ENCODE results near the gene LMOD1. TPM values are rescaled to one million over a fixed set of nuclear protein-coding genes. Genes with fewer than 3 reads are reported as not detected.
"Not testable (repeated sequence)": the region's sequence is repeated elsewhere in the genome, so short reads cannot be mapped to it uniquely, and the experiment has no call there.

LMOD1 gene
- total RNA-seq, 1 experiment from 2014 or later: not detected

DNA sequence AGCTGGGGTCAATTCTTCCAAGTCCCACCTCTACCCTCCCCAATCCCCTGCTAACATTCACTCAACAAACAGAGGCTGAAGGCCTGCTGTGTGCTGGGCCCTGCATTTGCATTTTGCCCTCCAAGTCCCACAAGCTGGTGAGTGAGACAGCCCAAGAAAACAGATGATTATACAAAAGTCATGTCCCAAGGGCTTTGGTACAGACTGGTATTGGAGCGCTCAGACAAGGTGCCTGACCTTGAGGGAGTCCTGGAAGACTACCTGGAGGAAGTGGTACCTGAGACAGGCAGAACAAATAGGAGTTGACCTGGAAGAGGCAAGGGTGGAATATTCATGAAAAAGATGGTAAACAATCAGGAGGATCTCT is 4.2 kb downstream of the LMOD1 start:
- H3K27me3 Mint-ChIP-seq (ENCODE audit: insufficient read depth, unreplicated experiment): peaks cover 24% of the 10 kb centered on the region
- H3K4me3 Mint-ChIP-seq (ENCODE audit: unreplicated experiment): no peak overlapping the region

DNA sequence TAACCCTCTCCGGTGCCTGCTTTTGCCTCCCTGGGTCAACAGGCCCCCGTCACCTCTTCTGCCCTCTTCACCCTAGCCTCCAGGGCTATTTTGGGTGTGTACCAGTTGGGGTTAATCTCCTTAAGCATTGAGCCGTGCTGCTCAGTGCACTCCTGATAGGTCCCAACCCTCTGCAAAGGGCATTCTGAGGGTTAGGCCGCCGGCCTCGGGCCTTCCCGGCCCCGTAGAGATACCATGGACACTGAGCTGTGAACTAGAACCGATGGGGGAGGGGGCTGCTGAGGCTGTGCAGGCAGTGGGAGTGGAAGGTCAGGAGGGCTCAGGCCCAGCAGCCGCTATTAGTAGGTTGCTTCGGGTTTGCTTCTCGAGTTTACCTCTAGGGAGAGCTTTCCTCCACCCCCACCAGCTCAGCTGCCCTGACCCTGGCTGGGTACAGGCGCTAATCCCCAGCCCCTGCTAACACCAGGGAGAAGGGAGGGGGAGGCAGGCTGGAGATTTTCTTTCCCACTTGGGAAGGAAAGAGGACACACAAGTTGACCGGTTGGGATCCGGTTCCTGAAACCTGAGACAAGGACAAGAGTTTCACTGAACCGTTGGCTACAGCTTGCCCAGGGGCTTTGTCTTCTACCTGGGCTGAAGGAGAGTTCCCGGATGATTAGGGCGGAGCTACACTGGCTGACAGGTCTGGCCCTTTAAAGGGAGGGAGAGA is 4.8 kb downstream of the LMOD1 start:
- CTCF ChIA-PET: interaction anchor here (0.6 to 3.1 kb wide), 5 partner anchors 13 to 60 kb away, joined by 3 to 14 read pairs (median 3); no protein-coding TSS in a partner anchor
- H3K4me1 Mint-ChIP-seq (ENCODE audit: insufficient read depth, unreplicated experiment): peaks cover 9% of the 10 kb centered on the region
- TF ChIP-seq, protein P1, sequence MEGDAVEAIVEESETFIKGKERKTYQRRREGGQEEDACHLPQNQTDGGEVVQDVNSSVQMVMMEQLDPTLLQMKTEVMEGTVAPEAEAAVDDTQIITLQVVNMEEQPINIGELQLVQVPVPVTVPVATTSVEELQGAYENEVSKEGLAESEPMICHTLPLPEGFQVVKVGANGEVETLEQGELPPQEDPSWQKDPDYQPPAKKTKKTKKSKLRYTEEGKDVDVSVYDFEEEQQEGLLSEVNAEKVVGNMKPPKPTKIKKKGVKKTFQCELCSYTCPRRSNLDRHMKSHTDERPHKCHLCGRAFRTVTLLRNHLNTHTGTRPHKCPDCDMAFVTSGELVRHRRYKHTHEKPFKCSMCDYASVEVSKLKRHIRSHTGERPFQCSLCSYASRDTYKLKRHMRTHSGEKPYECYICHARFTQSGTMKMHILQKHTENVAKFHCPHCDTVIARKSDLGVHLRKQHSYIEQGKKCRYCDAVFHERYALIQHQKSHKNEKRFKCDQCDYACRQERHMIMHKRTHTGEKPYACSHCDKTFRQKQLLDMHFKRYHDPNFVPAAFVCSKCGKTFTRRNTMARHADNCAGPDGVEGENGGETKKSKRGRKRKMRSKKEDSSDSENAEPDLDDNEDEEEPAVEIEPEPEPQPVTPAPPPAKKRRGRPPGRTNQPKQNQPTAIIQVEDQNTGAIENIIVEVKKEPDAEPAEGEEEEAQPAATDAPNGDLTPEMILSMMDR (IDR thresholded peaks at IDR 0.05; ENCODE audit: unreplicated experiment): no peak
- no peak for DNase-seq (ENCODE audit: unreplicated experiment)
- intact Hi-C loops (cut with micrococcal nuclease): no loop called here
- no peaks in the 10 kb centered on the region for H3K36me3 Mint-ChIP-seq (ENCODE audit: insufficient read depth, unreplicated experiment)
- BruUV-seq (replicated peaks): no TSS peak
- H3K4me3 Mint-ChIP-seq (ENCODE audit: unreplicated experiment): no peak overlapping the region
- POLR2A ChIA-PET: interaction anchor here (0.7 to 2.4 kb wide), 4 partner anchors 14 to 91 kb away, joined by 3 to 7 read pairs (median 4); partner anchors contain the start of gene TIMM17A
- peaks cover 19% of the 10 kb centered on the region for H3K27me3 Mint-ChIP-seq (ENCODE audit: insufficient read depth, unreplicated experiment)
- H3K27ac Mint-ChIP-seq (ENCODE audit: low read depth, unreplicated experiment): no peak overlapping the region
- no peaks in the 10 kb centered on the region for H3K9me3 Mint-ChIP-seq (ENCODE audit: unreplicated experiment)

More for the DNA sequence above, 4.2 kb downstream of the LMOD1 start:
- intact Hi-C loops (cut with micrococcal nuclease): no loop called here
- H3K27ac Mint-ChIP-seq (ENCODE audit: low read depth, unreplicated experiment): no peak overlapping the region
- H3K9me3 Mint-ChIP-seq (ENCODE audit: unreplicated experiment): no peaks in the 10 kb centered on the region
- ChIA-PET CTCF (interaction anchor here (0.6 to 3.1 kb wide), 5 partner anchors 13 to 60 kb away, joined by 3 to 14 read pairs (median 3); no protein-coding TSS in a partner anchor), POLR2A (interaction anchor here (0.7 to 2.4 kb wide), 4 partner anchors 13 to 91 kb away, joined by 3 to 7 read pairs (median 4); partner anchors contain the start of gene TIMM17A)
- H3K36me3 Mint-ChIP-seq (ENCODE audit: insufficient read depth, unreplicated experiment): no peaks in the 10 kb centered on the region
- DNase-seq (ENCODE audit: unreplicated experiment): no peak
- BruUV-seq (replicated peaks): no TSS peak
- TF ChIP-seq, protein P1 (IDR thresholded peaks at IDR 0.05; ENCODE audit: unreplicated experiment): no peak
- peaks cover 15% of the 10 kb centered on the region for H3K4me1 Mint-ChIP-seq (ENCODE audit: insufficient read depth, unreplicated experiment)

DNA sequence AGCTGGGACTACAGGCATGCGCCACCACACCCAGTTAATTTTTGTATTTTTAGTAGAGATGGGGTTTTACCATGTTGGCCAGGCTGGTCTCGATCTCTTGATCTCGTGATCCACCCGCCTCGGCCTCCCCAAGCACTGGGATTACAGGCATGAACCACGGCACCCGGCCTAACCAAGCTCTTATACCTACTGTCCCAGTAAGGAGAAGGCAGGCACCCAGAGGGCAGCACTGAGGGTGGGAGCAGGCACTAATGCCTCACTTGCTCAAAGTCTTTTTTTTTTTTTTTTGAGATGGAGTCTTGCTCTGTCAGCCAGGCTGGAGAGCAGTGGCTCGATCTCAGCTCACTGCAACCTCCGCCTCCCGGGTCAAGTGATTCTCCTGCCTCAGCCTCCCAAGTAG is 6.0 kb downstream of the LMOD1 start:
- DNase-seq (ENCODE audit: unreplicated experiment); BruUV-seq (replicated peaks); H3K4me1 Mint-ChIP-seq (ENCODE audit: insufficient read depth, unreplicated experiment); intact Hi-C loops (cut with micrococcal nuclease); H3K27me3 Mint-ChIP-seq (ENCODE audit: insufficient read depth, unreplicated experiment); H3K9me3 Mint-ChIP-seq (ENCODE audit: unreplicated experiment); H3K27ac Mint-ChIP-seq (ENCODE audit: low read depth, unreplicated experiment); H3K4me3 Mint-ChIP-seq (ENCODE audit: unreplicated experiment); H3K36me3 Mint-ChIP-seq (ENCODE audit: insufficient read depth, unreplicated experiment): not testable (repeated sequence)
- POLR2A ChIA-PET: interaction anchor here (0.6 to 1.1 kb wide), 3 partner anchors 39 to 172 kb away, joined by 3 to 4 read pairs (median 3); no protein-coding TSS in a partner anchor
- CTCF ChIA-PET: interaction anchor here (0.6 to 3.1 kb wide), 6 partner anchors 9 to 60 kb away, joined by 3 to 14 read pairs (median 4); no protein-coding TSS in a partner anchor

DNA sequence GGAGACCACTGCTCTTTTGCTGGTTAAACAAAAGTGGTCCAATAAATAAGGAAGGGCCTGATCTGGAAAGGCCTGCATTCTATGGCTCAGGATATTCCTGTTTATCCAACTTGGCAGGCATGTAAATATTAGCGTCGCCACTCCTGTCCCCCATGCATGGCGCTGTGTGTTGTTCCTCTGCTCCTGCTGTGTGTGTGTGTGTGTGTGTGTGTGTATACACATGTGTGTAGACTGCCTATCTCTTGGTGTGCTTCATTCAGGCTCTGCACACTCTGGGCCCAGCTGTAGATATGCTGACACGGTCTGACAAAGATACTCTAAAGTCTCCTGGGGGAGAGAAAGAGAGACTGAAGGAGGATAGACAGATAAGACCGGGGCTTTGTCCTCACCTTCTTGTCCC is 6.8 kb downstream of the LMOD1 start:
- ChIA-PET POLR2A (interaction anchor here (0.7 to 1.2 kb wide), 3 partner anchors 13 to 57 kb away, joined by 3 to 4 read pairs (median 3); no protein-coding TSS in a partner anchor), CTCF (interaction anchor here (0.6 to 3.1 kb wide), 3 partner anchors 44 to 638 kb away, joined by 4 to 14 read pairs (median 5); no protein-coding TSS in a partner anchor)
- DNase-seq (ENCODE audit: unreplicated experiment): no peak
- Mint-ChIP-seq H3K27me3 (ENCODE audit: insufficient read depth, unreplicated experiment) (no peaks in the 10 kb centered on the region), H3K4me3 (ENCODE audit: unreplicated experiment) (no peak overlapping the region), H3K36me3 (ENCODE audit: insufficient read depth, unreplicated experiment) (no peaks in the 10 kb centered on the region), H3K9me3 (ENCODE audit: unreplicated experiment) (no peaks in the 10 kb centered on the region), H3K27ac (ENCODE audit: low read depth, unreplicated experiment) (no peak overlapping the region), H3K4me1 (ENCODE audit: insufficient read depth, unreplicated experiment) (peaks cover 6% of the 10 kb centered on the region)
- TF ChIP-seq, protein P1 (IDR thresholded peaks at IDR 0.05; ENCODE audit: unreplicated experiment): no peak
- BruUV-seq (replicated peaks): no TSS peak
- intact Hi-C loops (cut with micrococcal nuclease): no loop called here
